Thyroid gland (tissue), 4 donors: ENCODE measurements around the gene CLEC12A.

Experiments used
- CTCF ChIP-seq, 6 experiments: fragments of 200-600 bp in 3 of 6; fragments of 450-650 bp in 3 of 6; sonication (generic) in 3 of 6; IDR thresholded peaks; one replicate each; pipeline ENCODE4 v1.5.1; 2016 to 2019; ENCODE audit warnings: antibody characterized with exemption in 6 of 6, mild to moderate bottlenecking in 2 of 6, inconsistent platforms in 1 of 6, moderate library complexity in 1 of 6
- POLR2A ChIP-seq, 2 donors: fragments of 450-650 bp; IDR thresholded peaks; one replicate each; pipeline ENCODE4 v1.6.1; 2017; ENCODE audit warnings: antibody characterized with exemption in 2 of 2, mild to moderate bottlenecking in 2 of 2, moderate library complexity in 1 of 2

DNA sequence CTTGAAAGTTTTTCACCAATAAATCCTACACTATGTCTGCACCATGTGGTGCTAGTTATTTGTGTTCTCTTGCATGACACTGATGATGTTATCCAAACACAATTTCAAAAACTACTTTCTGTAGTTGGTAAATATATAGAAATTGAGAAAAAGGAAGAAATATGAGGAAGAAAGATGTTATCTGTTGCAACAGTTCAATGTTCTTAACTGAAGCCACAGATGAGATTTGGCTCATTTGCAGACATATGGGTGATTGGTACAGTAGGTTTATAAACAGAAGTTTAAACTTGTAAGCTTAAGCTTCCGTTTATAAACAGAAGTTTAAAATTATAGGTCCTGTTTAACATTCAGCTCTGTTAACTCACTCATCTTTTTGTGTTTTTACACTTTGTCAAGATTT is at the start of gene CLEC12A:
- TF ChIP-seq CTCF (IDR thresholded peaks at IDR 0.05) (no peak), POLR2A (IDR thresholded peaks at IDR 0.05) (no peak)
